H1 (cell line): ENCODE data around the gene PPP1R3E. TPM values are rescaled to one million over a fixed set of nuclear protein-coding genes. Genes with fewer than 3 reads are reported as not detected.

Experiments used
- ATF3 ChIP-seq: IDR thresholded peaks from 2 replicates; pipeline ENCODE4 v1.6.1; 2011; ENCODE audit warnings: low read depth, mild to moderate bottlenecking, low read length; ENCODE audit not compliant: insufficient read depth
- CBX5 ChIP-seq: fragments of 300-800, 300-1000 bp; sonication (generic); IDR thresholded peaks from 2 replicates; pipeline ENCODE4 v1.7.1; 2016; ENCODE audit warnings: antibody characterized with exemption, low read length, low read depth
- CHD2 ChIP-seq: IDR thresholded peaks from 2 replicates; pipeline ENCODE4 v1.6.1; 2012; ENCODE audit warnings: low read length, improper control_type of control experiment
- CREB1 ChIP-seq: IDR thresholded peaks from 2 replicates; pipeline ENCODE4 v1.6.1; 2012; ENCODE audit warnings: inconsistent platforms
- CTCF ChIP-seq, 3 experiments: IDR thresholded peaks; 1 replicate in 2 of 3; 2 replicates in 1 of 3; pipeline versions ENCODE4 v1.5.1 to v1.6.1; 2011; ENCODE audit warnings: low read length in 3 of 3, mild to moderate bottlenecking in 3 of 3, inconsistent platforms in 2 of 3, low read depth in 1 of 3, moderate library complexity in 1 of 3; ENCODE audit not compliant: insufficient read depth in 1 of 3; ENCODE audit errors: control extremely low read depth in 1 of 3
- EP300 ChIP-seq, 2 experiments: IDR thresholded peaks; 1 replicate in 1 of 2; 2 replicates in 1 of 2; pipeline ENCODE4 v1.6.1; 2011 to 2012; ENCODE audit warnings: low read depth in 2 of 2, low read length in 2 of 2, mild to moderate bottlenecking in 2 of 2, borderline replicate concordance in 1 of 2, inconsistent platforms in 1 of 2, moderate library complexity in 1 of 2
- FOSL1 ChIP-seq: IDR thresholded peaks from 2 replicates; pipeline ENCODE4 v1.6.1; 2011; ENCODE audit warnings: mild to moderate bottlenecking, low read depth, low read length, moderate library complexity; ENCODE audit not compliant: insufficient read depth
- GABPA ChIP-seq: IDR thresholded peaks from 2 replicates; pipeline ENCODE4 v1.6.1; 2011; ENCODE audit warnings: mild to moderate bottlenecking, low read length, moderate library complexity, borderline replicate concordance; ENCODE audit not compliant: insufficient read depth
- HDAC6 ChIP-seq: IDR thresholded peaks from one replicate; pipeline ENCODE4 v1.7.1; 2012; ENCODE audit warnings: low read depth, mild to moderate bottlenecking, inconsistent platforms, low read length, moderate library complexity
- JUND ChIP-seq: IDR thresholded peaks from 2 replicates; pipeline ENCODE4 v1.6.1; 2011; ENCODE audit warnings: mild to moderate bottlenecking, improper control_type of control experiment, low read length
- MAFK ChIP-seq: IDR thresholded peaks from 2 replicates; pipeline ENCODE4 v1.6.1; 2012; ENCODE audit warnings: low read depth, mild to moderate bottlenecking, improper control_type of control experiment, low read length
- RXRA ChIP-seq: IDR thresholded peaks from 2 replicates; pipeline ENCODE4 v1.6.1; 2011; ENCODE audit warnings: low read depth, mild to moderate bottlenecking, low read length, moderate library complexity; ENCODE audit not compliant: insufficient read depth
- SAP30 ChIP-seq: fragments of 300-600 bp; sonication (generic); IDR thresholded peaks from 2 replicates; pipeline ENCODE4 v1.7.1; 2012; ENCODE audit warnings: low read length, moderate library complexity, mild to moderate bottlenecking, inconsistent platforms; ENCODE audit not compliant: insufficient read depth, insufficient replicate concordance
- SIRT6 ChIP-seq: IDR thresholded peaks from one replicate; pipeline ENCODE4 v1.7.1; 2012; ENCODE audit warnings: low read length, inconsistent platforms
- SIX5 ChIP-seq: IDR thresholded peaks from 2 replicates; pipeline ENCODE4 v1.6.1; 2011; ENCODE audit warnings: mild to moderate bottlenecking, low read depth, low read length
- TEAD4 ChIP-seq: IDR thresholded peaks from 2 replicates; pipeline ENCODE4 v1.6.1; 2012; ENCODE audit warnings: low read depth, low read length, inconsistent platforms, mixed read lengths
- USF2 ChIP-seq: IDR thresholded peaks from 2 replicates; pipeline ENCODE4 v1.6.1; 2011; ENCODE audit warnings: low read length, improper control_type of control experiment
- YY1 ChIP-seq: IDR thresholded peaks from 2 replicates; pipeline ENCODE4 v1.6.1; 2011; ENCODE audit warnings: low read depth, mild to moderate bottlenecking, low read length
- ZNF274 ChIP-seq: IDR thresholded peaks from 2 replicates; pipeline ENCODE4 v1.7.0; 2012; ENCODE audit warnings: low read length, borderline replicate concordance; ENCODE audit errors: extremely low read depth
- polyA plus RNA-seq, 7 experiments: library from polyadenylated mRNA; depleted of rRNA in 3 of 7; stranded (reverse) in 5 of 7; unstranded in 2 of 7; fragments of >200 nt in 5 of 7; fragments of 200-250 nt in 2 of 7; gene quantifications; 1 replicate in 5 of 7; 2 replicates in 1 of 7; 4 replicates in 1 of 7; pipeline versions ENCODE4 v1.2.1 to v1.2.3, GENCODE V29; 2011 to 2013; ENCODE audit warnings: missing spikeins in 2 of 7, mixed read lengths in 2 of 7
- total RNA-seq: library from RNA; stranded (reverse); fragmentation: NEBNext Ultra II Directional; extraction: Animal tissue kit (Norgen Biotek cat#: 25700); gene quantifications from 2 replicates; pipeline ENCODE4 v1.2.1, GENCODE V29; 2021

Gene PPP1R3E
- total and polyA plus RNA-seq, 2 of the 8 experiments (the other 6 are each of a cell fraction or from before 2014, with no cell fraction given) = 4.4 to 4.7 TPM

GRCh38 chr14:23306412-23307145 is 3.9 kb upstream of the PPP1R3E start, which contains the start of gene BCL2L2 (continued):
- peak; percentile 12; the same call in 1 of the 2 replicates for TF ChIP-seq YY1
- TF ChIP-seq SAP30 = no peak
- no peak for TF ChIP-seq HDAC6
- no peak for TF ChIP-seq GABPA
- TF ChIP-seq ZNF274 = no peak
- no peak for TF ChIP-seq FOSL1
- no peak for TF ChIP-seq MAFK
- TF ChIP-seq CBX5 = no peak
- no peak for TF ChIP-seq SIRT6
- no peak for TF ChIP-seq TEAD4
- 0 out of 2 replicates have a peak, but pooled peaks have one; percentile 47 for TF ChIP-seq CHD2
- TF ChIP-seq ATF3 = peak; percentile 93
- no peak for TF ChIP-seq RXRA
- peak; percentile 16; the same call in 1 of the 2 replicates for TF ChIP-seq JUND
- peak; percentile 99 for TF ChIP-seq CREB1
- no peak for TF ChIP-seq USF2
- TF ChIP-seq EP300 (IDR thresholded peaks at IDR 0.05; ENCODE audit: borderline replicate concordance in 1 of 2, low read depth in 2 of 2, low read length in 2 of 2) = peak in 1 of 2 experiments; percentile 79; a peak in 1 of 3 replicates
- no peak for TF ChIP-seq SIX5
- no peak for TF ChIP-seq CTCF (IDR thresholded peaks at IDR 0.05; ENCODE audit: control extremely low read depth in 1 of 3, insufficient read depth in 1 of 3, low read depth in 1 of 3, low read length in 3 of 3)
